Activated CD4-positive, alpha-beta T cell treated with anti-CD3 and anti-CD28 coated beads for 1 hour (primary cell): ENCODE data around the gene EIPR1.
"Not testable (repeated sequence)": the region's sequence is repeated elsewhere in the genome, so short reads cannot be mapped to it uniquely, and the experiment has no call there.

Experiments used
- DNase-seq: peaks from one replicate; pipeline ENCODE4 v3.0.0-alpha.2; 2020

Gene EIPR1

GRCh38 chr2:3301001-3301400 lies 76.6 kb downstream of the EIPR1 start:
- no peak for DNase-seq

- no peak for DNase-seq
Measured at GRCh38 chr2:3300224-3300995, 77.2 kb downstream of the EIPR1 start.

GRCh38 chr2:3299703-3300102 lies 77.9 kb downstream of the EIPR1 start:
- no peak for DNase-seq

DNA sequence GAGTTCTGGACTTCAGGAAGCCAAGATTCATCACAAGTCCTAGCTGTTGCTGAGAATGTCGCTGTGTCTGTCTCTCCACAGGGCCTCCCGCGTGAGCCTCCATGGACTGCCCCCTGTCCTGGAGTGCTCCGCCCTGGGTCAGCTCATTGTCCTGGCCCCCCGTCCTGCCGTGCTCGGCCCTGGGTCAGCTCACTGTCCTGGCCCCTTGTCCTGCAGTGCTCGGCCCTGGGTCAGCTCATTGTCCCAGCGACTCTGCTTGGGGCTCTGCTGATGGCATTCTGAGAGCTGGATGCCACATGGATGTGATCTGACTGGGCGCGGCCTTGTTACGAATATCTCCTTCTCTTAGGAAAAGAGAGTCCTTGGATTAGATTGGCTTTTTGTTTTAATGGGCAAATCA lies 78.5 kb downstream of the EIPR1 start:
- no peak for DNase-seq

DNA sequence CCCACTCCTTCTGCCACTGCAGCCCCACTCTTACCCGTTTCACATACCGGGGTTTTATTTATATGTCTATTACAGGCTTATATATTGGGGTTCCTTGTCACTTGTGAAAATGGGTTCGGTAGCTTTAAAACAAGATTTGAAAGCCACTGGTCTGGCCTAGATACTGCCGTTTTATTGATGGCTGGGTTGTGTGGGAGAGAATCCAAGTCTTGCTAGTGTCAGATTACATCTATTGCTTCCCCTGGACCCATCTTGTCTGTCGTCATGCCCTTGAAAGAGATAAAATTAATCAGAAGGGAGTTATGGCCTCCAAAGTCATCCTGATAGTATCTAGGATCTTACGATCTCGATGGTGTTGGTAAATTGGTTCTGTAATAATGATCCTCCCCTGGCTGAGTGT lies 79.4 kb downstream of the EIPR1 start:
- DNase-seq = no peak

DNA sequence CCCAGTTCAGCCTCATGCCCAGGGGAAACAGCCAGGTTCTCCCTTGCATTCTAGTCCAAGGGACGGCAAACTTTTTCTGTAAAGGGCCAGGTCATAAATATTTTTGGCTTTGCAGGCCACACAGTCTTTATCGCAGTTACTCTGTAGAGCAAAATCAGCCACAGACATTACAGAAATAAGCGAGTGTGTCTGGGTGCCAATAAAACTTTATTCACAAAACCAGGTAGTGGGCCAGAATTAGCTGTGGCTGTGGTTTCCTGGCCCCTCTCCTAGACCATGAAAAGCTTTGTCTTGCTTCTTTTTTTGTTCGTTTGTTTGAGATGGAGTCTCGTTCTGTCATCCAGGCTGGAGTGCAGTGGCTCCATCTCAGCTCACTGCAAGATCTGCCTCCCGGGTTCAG lies 80.1 kb downstream of the EIPR1 start:
- DNase-seq = no peak

DNA sequence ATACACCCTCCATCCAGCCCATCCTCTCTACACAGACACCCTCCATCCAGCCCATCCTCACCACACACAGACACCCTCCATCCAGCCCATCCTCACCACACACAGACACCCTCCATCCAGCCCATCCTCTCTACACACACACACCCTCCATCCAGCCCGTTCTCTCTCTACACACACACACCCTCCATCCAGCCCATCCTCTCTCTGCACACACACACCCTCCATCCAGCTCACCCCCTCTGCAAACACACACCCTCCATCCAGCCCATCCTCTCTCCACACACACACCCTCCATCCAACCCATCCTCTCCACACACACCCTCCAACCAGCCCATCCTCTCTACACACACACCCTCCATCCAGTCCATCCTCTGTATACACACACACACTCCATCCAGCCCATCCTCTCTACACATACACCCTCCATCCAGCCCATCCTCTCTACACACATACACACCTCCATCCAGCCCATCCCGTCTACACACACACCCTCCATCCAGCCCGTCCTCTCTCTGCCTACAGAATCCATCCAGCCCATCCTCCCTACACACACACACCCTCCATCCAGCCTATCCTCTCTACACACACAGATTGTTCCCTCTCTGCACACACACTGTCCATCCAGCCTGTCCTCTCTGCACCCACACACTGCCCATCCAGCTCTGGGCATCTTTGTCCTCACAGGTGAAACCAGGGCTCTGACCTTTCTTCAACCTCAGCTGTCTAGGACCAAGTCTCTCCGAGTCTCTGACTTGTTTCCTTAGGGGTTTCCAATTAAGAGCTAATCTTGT lies 81.2 kb downstream of the EIPR1 start:
- DNase-seq = no peak

- no peak for DNase-seq
Measured at GRCh38 chr2:3294493-3294892, 83.1 kb downstream of the EIPR1 start.

- no peak for DNase-seq
Measured at GRCh38 chr2:3294069-3294468, 83.5 kb downstream of the EIPR1 start.

DNA sequence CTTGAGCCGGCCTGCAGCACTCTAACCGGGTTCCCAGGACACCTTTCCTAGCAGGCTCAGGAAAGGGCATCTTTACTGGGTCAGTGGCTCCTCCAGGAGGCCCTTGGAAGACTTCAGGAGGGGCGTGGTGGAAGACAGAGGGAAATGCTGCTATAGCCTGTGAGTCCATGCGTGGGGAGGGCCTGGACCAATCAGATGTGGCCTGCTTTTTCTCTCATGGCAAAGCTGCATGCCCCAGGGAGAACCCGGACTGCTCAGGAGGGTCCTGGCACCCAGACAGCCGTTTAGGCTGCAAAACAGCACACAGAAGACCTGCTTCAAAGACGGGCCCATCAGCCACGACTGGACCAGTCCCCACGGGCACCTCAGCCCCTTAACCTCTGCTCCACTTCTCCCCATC lies 84.4 kb downstream of the EIPR1 start:
- no peak for DNase-seq

DNA sequence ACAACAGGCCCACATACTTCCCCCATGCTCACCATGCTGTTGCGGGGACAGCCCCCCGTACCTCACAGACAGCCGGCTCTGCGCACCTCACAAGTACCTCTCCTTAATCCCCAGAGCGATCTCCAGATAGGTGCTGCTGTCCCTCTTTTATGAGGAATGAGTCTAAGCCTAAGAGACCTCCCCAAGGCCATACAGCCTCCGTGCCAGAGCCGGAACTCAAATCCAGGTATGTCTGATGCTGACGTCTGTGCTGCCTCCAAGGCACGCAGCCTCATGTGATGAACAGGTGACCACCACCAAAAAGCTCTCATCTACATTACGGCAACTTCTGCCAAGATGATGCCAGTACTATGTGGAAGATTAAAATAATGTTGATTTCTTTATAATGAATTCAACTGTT lies 85.2 kb downstream of the EIPR1 start:
- DNase-seq = no peak

DNA sequence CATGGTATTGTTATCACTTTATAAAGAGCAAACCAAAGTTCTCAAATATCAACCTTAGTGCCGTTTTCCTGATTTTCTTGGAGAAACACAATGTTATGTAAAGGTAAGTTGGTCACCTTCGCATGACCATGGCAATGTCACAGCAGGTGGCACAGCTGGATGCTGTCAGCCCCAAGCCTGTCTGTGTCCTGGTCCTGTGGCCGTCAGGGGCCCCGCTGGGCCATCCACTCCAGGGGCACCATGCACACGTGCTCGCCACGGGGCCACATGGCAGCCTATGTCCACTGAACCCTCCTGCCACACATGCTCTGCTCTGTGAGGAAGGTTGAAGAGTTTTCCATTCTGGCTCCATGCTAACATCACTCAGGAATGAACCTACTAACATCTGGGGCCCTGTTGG lies 85.9 kb downstream of the EIPR1 start:
- no peak for DNase-seq

DNA sequence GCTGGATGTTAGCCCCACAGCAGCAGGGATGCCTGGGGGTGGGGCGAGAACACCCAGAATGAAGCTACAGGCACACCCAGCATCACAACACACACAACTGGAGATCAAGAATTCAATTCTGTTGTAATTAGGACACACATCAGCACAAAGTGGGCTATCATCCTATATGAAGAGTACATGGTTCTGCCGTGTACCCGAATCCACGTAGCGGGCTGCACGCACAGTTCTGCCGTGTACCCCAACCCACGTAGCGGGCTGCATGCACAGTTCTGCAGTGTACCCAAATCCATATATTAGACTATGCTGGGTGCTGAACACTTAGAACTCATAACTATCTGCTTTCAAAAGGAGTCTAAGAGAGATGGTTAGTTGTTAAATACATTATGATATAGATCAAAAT lies 86.5 kb downstream of the EIPR1 start:
- no peak for DNase-seq

DNA sequence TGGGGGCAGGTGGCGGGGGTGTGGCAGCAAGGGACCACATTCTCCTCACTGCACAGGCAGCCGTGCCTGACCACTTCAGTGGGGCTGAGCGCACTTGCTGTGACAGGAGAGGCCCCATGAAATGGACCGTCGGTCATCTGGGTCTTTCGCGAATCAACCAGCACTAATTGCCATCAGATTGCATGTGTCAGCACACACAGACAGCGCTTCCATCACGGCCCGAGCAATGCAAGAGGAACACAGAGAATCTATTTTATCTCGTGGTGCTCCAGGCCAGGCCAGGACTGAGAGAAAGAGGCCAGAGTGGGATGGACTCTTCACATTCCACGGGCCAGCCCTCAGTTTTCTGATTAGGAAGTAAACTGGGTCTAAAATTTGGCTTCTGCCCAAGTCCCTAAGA lies 87.0 kb downstream of the EIPR1 start:
- DNase-seq = no peak

DNA sequence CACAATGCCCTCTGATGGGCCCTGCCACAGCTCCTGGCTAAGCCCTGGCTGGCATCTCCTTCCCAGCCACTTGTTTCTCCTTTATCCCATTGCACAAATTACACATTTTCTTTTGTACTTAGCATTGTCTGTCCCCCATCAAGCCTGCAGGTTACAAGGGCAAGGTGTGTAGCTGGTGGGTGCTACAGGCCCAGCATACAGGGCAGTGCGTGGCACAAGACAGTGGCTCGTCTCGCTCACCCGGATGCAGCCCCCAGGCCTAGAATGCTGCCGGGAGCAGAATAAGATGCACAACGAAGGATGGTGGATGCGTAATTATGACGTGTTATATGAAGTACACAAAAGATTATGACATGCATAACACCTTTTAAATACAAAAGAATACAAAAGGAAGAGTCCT lies 87.6 kb downstream of the EIPR1 start:
- DNase-seq = no peak

- no peak for DNase-seq
Measured at GRCh38 chr2:3289526-3289925, 88.1 kb downstream of the EIPR1 start.

DNA sequence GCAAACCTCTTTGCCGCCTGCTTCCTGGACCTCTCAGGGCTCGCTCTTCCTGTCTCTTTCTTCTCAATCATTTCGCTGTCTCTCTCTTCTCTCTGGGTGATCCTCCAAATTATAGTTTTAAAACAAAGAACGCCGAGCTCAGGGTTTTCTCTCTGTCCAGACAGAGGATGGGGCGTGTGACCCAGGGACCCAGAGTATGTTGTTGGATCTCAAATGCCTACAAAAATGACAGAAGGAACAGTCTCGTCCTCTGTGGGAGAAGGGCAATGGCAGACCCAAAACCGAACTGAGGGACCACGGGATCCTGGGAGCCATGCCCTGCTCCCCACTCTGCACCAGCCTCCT lies 88.5 kb downstream of the EIPR1 start:
- DNase-seq = no peak

DNA sequence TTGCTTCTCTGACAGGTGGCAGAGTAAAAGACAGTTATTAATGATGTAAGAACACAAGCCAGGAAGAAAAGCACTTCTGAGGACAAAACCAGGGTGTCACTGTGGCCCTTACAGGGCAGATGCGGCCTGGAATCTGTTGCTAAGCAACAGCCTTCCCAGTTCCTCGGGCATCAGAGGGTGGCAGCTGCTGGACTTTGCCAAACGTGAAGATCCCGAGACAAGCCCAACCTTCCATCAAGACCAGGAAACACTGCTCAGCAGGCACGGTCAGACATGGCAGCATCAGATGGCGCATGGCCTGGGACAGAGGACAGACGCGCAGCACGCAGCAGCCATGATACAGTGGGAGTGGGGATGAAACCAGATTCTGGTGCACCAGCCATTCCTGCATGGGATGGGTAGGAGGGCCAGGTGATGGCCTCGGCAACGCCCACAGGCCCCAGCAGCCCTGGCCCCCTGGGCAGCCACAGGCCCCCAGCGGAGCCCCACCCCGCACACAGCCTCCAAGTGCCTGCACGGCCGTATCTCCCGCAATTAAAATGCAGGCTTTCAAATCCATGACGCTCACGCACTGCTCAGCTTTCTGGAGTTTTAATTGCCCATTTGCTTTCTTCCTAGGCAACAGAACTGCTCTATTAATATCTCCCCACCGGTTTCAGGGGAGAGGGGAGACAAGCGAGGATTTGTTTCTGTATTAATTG lies 89.0 kb downstream of the EIPR1 start:
- DNase-seq = no peak

GRCh38 chr2:3287896-3288295 lies 89.7 kb downstream of the EIPR1 start:
- DNase-seq = no peak

DNA sequence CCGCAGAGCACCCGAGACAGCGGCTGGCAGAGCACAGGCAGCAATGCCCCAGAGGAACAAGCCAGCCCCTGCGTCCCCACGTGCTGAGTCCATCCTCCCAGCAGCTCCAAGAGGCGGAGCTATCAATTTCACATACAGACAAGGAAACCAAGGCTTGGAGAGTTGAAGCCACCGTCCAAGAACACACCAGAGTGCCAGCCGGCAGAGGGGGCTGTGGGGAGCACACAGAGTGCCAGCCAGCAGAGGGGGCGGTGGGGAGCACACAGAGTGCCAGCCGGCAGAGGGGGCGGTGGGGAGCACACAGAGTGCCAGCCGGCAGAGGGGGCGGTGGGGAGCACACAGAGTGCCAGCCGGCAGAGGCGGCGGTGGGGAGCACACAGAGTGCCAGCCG lies 91.0 kb downstream of the EIPR1 start:
- DNase-seq = not testable (repeated sequence)

DNA sequence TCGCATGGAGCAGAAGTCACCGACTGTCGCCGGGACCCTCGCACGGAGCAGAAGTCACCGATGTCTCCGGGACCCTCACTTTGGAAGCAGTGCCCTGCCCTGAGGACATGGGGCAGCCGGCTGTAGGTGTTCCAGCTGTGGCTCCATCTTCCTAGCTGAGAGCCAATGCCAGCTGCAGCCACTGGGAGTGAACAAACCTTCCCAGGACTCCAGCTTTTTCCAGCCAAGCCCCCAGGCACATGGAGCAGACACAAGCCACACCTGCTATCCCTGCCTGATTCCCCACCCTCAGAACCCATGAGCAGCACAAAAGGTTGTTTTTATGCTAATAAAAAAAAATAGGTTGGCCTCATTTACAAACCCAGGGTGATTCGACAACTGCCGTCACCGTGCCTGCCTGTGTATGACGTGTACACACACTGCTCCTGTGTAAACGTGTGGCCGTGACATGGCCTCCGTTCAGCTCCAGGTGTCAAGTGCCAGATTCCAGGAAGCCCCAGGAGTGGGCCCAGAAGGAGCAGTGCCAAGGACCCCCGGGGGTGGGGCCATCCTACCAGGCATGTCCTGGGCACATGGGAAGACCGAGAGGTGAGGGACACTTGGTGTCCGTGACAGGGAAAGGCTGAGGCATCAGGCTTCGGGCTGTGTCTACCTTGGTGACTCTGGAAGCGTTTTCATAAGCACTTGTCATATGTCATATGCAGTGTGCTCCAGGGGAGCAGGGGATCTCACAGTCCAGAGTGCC lies 91.5 kb downstream of the EIPR1 start:
- DNase-seq = no peak

DNA sequence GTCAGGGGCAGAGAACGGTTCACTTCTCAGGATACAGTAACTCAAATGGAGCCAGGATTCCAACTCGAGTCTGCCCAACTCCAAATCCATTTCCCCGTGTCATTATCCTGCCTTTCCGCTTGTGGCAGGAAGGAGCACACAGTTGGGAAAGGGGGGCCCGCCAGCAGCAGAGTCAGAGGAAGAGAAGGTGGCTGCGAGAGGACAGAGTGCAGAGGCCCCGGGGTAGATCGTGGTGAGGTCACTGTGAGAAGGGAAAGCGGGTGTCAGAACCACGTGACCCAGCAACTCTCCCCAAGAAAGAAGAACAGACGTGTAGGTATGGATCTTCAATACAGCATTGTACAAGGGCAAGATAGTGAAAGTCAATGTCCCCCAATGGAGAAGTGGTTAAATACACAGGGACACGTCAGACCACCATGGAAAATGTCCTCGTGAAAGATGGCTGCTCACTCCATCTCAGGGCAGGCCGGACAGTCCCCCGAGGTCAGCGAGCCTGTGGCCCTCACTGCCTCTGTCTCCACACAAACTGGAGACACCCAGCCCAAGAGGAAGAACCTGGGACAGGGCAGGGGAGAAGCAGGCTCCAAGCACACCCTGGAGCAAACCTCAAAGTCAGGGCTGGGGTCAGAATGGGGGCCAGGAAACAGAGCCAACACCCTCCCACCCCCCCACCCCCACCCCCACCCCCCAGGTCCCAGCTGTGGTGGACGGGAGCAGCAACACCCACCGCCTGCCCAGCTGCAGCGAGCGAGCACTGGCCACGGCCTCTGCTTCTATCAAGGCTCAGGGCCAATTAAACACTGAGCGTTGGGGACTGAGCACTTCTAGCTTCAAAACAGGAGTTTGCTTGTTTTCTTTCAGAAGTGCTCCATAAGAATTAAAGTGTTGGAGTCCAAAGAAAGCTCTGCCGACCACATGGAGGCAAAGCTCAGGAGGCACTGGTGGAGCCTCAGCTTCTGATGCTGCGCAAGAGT lies 92.7 kb downstream of the EIPR1 start:
- DNase-seq = no peak
